ENCODE measurements around the gene OVCH2. TPM values are rescaled to one million over a fixed set of nuclear protein-coding genes. Genes with fewer than 3 reads are reported as not detected.

Gene OVCH2
- total RNA-seq, 1 experiment from 2014 or later: 0.34 TPM

- POLR2A ChIA-PET: interaction anchor here (0.6 kb wide), 1 partner anchor 14 kb away, joined by 3 read pairs; no protein-coding TSS in a partner anchor
- H3K36me3 Mint-ChIP-seq (ENCODE audit: insufficient read depth, unreplicated experiment): peaks cover 78% of the 10 kb centered on the region
Measured at GRCh38 chr11:7639643-7640025, 66.6 kb downstream of the OVCH2 start.

More at GRCh38 chr11:7639643-7640025, 66.6 kb downstream of the OVCH2 start:
- CTCF ChIA-PET: no interaction called here
- no peak for DNase-seq
- Mint-ChIP-seq H3K4me3 (ENCODE audit: unreplicated experiment) (no peak overlapping the region), H3K4me1 (ENCODE audit: low read depth, unreplicated experiment) (peaks cover 14% of the 10 kb centered on the region), H3K9me3 (ENCODE audit: unreplicated experiment) (no peaks in the 10 kb centered on the region), H3K27me3 (ENCODE audit: insufficient read depth, unreplicated experiment) (no peaks in the 10 kb centered on the region), H3K27ac (ENCODE audit: unreplicated experiment) (no peak overlapping the region)
- TF ChIP-seq CTCF (IDR thresholded peaks at IDR 0.05; ENCODE audit: insufficient read depth in 1 of 2, low read depth in 1 of 2, low read length in 1 of 2, severe bottlenecking in 1 of 2, unreplicated experiment in 1 of 2): no peak
- H3K9me3 ChIP-seq: no peaks in the 10 kb centered on the region
- BruUV-seq (replicated peaks): no TSS peak
- no peaks in the 10 kb centered on the region for H3K27me3 ChIP-seq (replicated peaks; ENCODE audit: control insufficient read depth, insufficient read depth, low read length)
- no peaks in the 10 kb centered on the region for H3K4me1 ChIP-seq
- intact Hi-C loops (cut with micrococcal nuclease; ENCODE audit: unreplicated experiment): no loop called here
- peaks cover 7% of the 10 kb centered on the region for H3K36me3 ChIP-seq (ENCODE audit: control insufficient read depth, insufficient read depth, low read length)
- no peak overlapping the region for H3K4me3 ChIP-seq (ENCODE audit: low read depth, low read length)

Other genes with a start within 250 kb of the OVCH2 start
- gene OLFML1, start 221.0 kb downstream of the OVCH2 start, total RNA-seq (2022): 1.8 and 3.9 TPM in 2 replicates
- 72.5 and 79.8 TPM in 2 replicates for gene PPFIBP2, start 192.5 kb downstream of the OVCH2 start, total RNA-seq (2022)
- 4.5 and 5.2 TPM in 2 replicates for gene CYB5R2, start 33.0 kb downstream of the OVCH2 start, total RNA-seq (2022)
- not detected in 2 replicates for gene OR5P2, start 90.5 kb upstream of the OVCH2 start, total RNA-seq (2022)
- gene OR5P3, start 124.4 kb upstream of the OVCH2 start, total RNA-seq (2022): not detected in 2 replicates
- gene OR10A6, start 224.8 kb upstream of the OVCH2 start, total RNA-seq (2022): not detected in 2 replicates
- gene OR10A3, start 235.2 kb upstream of the OVCH2 start, total RNA-seq (2022): not detected in 2 replicates